Body of pancreas (tissue), 4 donors: ENCODE results near the gene STX16. TPM values are rescaled to one million over a fixed set of nuclear protein-coding genes. Genes with fewer than 3 reads are reported as not detected.

ENCODE experiments used
- ATAC-seq: fragments of 150-250 bp; one replicate; pipeline ENCODE4 v1.9.1; 2016
- DNase-seq, 4 donors: peaks; one replicate each; pipeline ENCODE4 v3.0.0-alpha.2; 2019
- H3K27ac ChIP-seq, 4 donors: fragments of 200-600 bp; sonication (generic); 1 replicate in 3 of 4; 2 replicates in 1 of 4; pipeline versions ENCODE4 v1.5.1 to v1.6.1; 2016 to 2019; ENCODE audit warnings: mild to moderate bottlenecking in 1 of 4, mixed read lengths in 1 of 4, moderate library complexity in 1 of 4
- H3K27me3 ChIP-seq, 2 donors: fragments of 200-600 bp; sonication (generic); one replicate each; pipeline ENCODE4 v1.6.0; 2016; ENCODE audit warnings: mild to moderate bottlenecking in 1 of 2
- H3K36me3 ChIP-seq, 2 donors: fragments of 200-600 bp; sonication (generic); replicated peaks in 1 of 2; 2 replicates each; pipeline ENCODE4 v1.5.1; 2016; ENCODE audit warnings: low read depth in 2 of 2; ENCODE audit not compliant: insufficient read depth in 1 of 2
- H3K4me1 ChIP-seq: fragments of 200-600 bp; sonication (generic); one replicate; pipeline ENCODE4 v1.6.0; 2016
- H3K4me3 ChIP-seq, 2 donors: fragments of 200-600 bp; sonication (generic); 1 replicate in 1 of 2; 2 replicates in 1 of 2; pipeline ENCODE4 v1.5.1; 2016 to 2019
- H3K9me3 ChIP-seq, 3 donors: fragments of 200-600 bp; sonication (generic); 1 replicate in 2 of 3; 2 replicates in 1 of 3; pipeline ENCODE4 v1.5.1; 2016
- CTCF ChIP-seq, 7 experiments: fragments of 450-650 bp in 4 of 7; fragments of 200-600 bp in 3 of 7; sonication (generic) in 3 of 7; IDR thresholded peaks; one replicate each; pipeline ENCODE4 v1.5.1; 2016 to 2019; ENCODE audit warnings: antibody characterized with exemption in 7 of 7
- POLR2A ChIP-seq, 3 donors: fragments of 450-650 bp; IDR thresholded peaks; one replicate each; pipeline ENCODE4 v1.6.1; 2016; ENCODE audit warnings: antibody characterized with exemption in 3 of 3, mild to moderate bottlenecking in 2 of 3
- WGBS, 2 donors: methylation state at CpG; one replicate each; pipeline ENCODE4 v1.1.5; 2017; 5-methylcytosine and 5-hydroxymethylcytosine counted together
- intact Hi-C: fragments of 100-400 bp; cut with DNase I; formaldehyde crosslinking; loops from one replicate; pipeline ENCODE4 v1.15.1; 2023
- total RNA-seq, 2 donors: library from RNA; depleted of rRNA; stranded (reverse); fragments of >200 nt; gene quantifications; one replicate each; pipeline ENCODE4 v1.1.0, GENCODE V29; 2016

The STX16 gene
- total RNA-seq, 2 donors from 2014 or later, result 55.0 to 69.5 TPM

GRCh38 chr20:58637466-58638213 lies 13.4 kb upstream of the STX16 start:
- no peaks in the 10 kb centered on the region for H3K9me3 ChIP-seq
- no peak overlapping the region for H3K27ac ChIP-seq
- H3K27me3 ChIP-seq, result no peaks in the 10 kb centered on the region
- H3K36me3 ChIP-seq, result no peaks in the 10 kb centered on the region
- TF ChIP-seq POLR2A (IDR thresholded peaks at IDR 0.05) (no peak), CTCF (IDR thresholded peaks at IDR 0.05) (no peak)
- H3K4me1 ChIP-seq, result no peaks in the 10 kb centered on the region
- peak in 1 of 4 donors; percentile 5 for DNase-seq
- ATAC-seq, result no peak
- H3K4me3 ChIP-seq, result no peak overlapping the region
- WGBS, 2 donors, result 70 to 77% methylated on average over 22 to 24 of the region's 24 CpGs
- intact Hi-C loops, result no loop called here

GRCh38 chr20:58638467-58639181 lies 12.5 kb upstream of the STX16 start:
- no peak for TF ChIP-seq CTCF (IDR thresholded peaks at IDR 0.05)
- no peak for TF ChIP-seq POLR2A (IDR thresholded peaks at IDR 0.05)
- Histone ChIP-seq H3K4me1 (no peaks in the 10 kb centered on the region), H3K4me3 (no peak overlapping the region), H3K27me3 (no peaks in the 10 kb centered on the region), H3K9me3 (no peaks in the 10 kb centered on the region), H3K36me3 (no peaks in the 10 kb centered on the region), H3K27ac (no peak overlapping the region)
- intact Hi-C loops, result no loop called here
- DNase-seq (peak in 1 of 4 donors; percentile 1), ATAC-seq (no peak)
- 72 to 73% methylated on average over 7 of the region's 7 CpGs for WGBS, 2 donors

- Histone ChIP-seq H3K4me3 (no peak overlapping the region), H3K27ac (no peak overlapping the region), H3K27me3 (no peaks in the 10 kb centered on the region), H3K4me1 (no peaks in the 10 kb centered on the region), H3K9me3 (no peaks in the 10 kb centered on the region), H3K36me3 (no peaks in the 10 kb centered on the region)
- intact Hi-C loops, result no loop called here
- ATAC-seq (no peak), DNase-seq (no peak)
- TF ChIP-seq POLR2A (IDR thresholded peaks at IDR 0.05), result no peak
- TF ChIP-seq CTCF (IDR thresholded peaks at IDR 0.05), result no peak
- WGBS, 2 donors, result 57 to 61% methylated on average over 18 to 19 of the region's 19 CpGs
Measured at GRCh38 chr20:58639182-58640146, 11.6 kb upstream of the STX16 start.

- H3K4me1 ChIP-seq, result no peaks in the 10 kb centered on the region
- 54 to 71% methylated on average over 7 to 9 of the region's 9 CpGs for WGBS, 2 donors
- H3K4me3 ChIP-seq, result no peak overlapping the region
- no peaks in the 10 kb centered on the region for H3K27me3 ChIP-seq
- no peaks in the 10 kb centered on the region for H3K36me3 ChIP-seq
- intact Hi-C loops, result no loop called here
- no peaks in the 10 kb centered on the region for H3K9me3 ChIP-seq
- DNase-seq, result no peak
- ATAC-seq, result no peak
- H3K27ac ChIP-seq, result no peak overlapping the region
- TF ChIP-seq POLR2A (IDR thresholded peaks at IDR 0.05) (no peak), CTCF (IDR thresholded peaks at IDR 0.05) (no peak)
Measured at GRCh38 chr20:58640446-58640845, 10.6 kb upstream of the STX16 start.
